NCI-H510A (cell line): ENCODE data around the gene LRP5.
"Not testable (repeated sequence)": the region's sequence is repeated elsewhere in the genome, so short reads cannot be mapped to it uniquely, and the experiment has no call there.

ENCODE experiments used
- DNase-seq: peaks from one replicate; lab custom pipeline; 2025; lab: John Stamatoyannopoulos, UW

Gene LRP5

DNA sequence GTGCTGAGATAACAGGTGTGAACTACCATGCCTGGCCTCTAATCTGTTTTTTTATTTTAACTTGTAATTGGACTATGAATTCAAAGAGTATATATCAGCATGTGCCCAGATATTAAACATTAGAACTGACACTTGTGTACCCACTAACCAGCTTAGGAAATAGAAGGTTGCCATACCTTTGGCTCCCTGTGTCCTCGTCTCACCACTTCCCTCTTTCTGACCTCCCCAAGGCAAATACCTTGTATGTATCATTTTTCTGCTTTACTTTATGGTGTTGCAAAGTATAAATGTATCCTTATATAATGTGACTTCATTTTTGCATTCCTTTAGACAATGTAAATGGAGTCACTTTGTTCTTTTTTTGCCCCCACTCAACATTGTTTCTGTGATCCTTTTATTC is 157.3 kb downstream of the LRP5 start:
- no peak for DNase-seq

- DNase-seq: no peak
Observed at GRCh38 chr11:68470304-68470811, 158.0 kb downstream of the LRP5 start.

- DNase-seq: no peak
Observed at GRCh38 chr11:68471360-68472340, 159.3 kb downstream of the LRP5 start.

DNA sequence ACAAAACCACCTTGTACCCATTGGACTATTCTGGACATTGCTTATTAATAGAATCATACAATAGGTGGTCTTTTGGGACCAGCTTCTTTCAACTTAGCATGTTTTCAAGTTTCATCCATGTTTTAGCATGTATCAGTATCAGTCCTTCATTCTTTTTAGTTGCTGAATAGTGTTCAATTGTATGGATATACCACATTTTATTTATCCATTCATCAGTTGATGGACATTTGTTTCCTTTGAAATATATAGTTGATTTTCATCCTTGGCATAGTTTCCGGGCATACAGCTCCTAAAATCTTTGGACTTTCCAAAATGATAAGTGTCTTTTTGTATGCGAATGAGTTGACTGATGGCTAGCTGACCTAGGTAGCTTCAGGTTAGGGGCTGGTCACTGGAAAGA is 160.4 kb downstream of the LRP5 start:
- DNase-seq: no peak

DNA sequence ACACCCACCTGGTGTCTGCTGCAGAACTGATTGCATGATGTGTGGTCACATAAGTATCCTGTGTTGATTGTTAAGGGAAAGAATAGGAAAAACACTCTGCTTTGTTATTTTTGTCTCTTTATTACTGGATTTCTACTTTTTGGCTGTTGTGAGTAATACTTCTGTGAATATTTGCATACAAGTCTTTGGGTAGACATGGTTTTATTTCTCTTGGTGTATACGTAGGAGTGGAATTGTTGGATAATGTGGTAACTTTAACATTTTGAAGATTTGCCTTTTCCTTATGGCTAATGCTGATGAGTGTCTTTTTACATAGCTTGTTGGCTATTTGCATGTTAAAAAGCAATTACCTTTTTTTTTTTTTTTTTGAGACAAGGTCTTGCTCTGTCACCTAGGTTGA is 161.3 kb downstream of the LRP5 start:
- no peak for DNase-seq

DNA sequence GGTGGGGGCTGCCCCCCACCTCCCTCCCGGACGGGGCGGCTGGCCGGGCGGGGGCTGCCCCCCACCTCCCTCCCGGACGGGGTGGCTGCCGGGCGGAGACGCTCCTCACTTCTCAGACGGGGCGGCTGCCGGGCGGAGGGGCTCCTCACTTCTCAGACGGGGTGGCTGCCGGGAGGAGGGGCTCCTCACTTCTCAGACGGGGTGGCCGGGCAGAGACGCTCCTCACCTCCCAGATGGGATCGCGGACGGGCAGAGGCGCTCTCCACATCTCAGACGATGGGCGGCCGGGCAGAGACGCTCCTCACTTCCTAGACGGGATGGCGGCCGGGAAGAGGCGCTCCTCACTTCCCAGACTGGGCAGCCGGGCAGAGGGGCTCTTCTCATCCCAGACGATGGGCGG is 163.2 kb downstream of the LRP5 start:
- not testable (repeated sequence) for DNase-seq

DNA sequence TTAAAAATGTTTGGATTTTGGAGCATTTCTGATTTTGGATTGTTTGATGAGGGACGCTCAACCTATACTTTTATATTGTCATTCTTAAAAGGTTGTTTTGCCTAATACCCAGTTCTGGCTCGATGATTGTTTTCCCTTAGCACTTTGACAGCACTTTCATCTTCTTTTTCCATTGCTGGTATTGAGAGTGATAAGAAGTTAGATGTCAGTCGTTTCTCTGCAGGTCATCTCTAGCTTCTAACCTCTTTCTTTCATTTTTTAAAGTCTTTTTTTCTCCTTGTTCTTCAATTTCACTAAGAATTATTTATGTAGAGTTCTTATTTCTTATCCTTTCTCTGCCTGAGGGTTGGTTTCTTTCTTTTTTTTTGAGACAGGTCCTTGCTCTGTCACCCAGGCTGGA is 167.0 kb downstream of the LRP5 start:
- no peak for DNase-seq

DNA sequence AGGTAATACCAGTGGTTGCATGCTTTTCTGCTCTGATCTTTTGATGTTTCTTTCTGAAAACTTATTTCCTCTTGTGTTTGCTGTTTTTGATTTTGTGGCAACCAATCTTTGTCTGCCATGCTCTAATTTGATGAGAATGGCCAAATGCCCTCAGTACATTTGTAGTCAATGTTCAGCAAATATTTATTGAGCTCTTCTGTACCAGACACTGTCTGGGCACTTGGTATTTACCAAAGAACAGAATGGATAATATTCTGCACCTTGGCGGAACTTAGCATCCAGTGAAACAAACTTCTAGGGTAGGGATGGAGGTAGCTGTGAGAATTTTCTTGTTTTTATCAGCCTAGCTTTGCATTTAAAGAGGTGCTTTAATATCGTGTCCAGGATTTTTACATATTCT is 167.8 kb downstream of the LRP5 start:
- no peak for DNase-seq

DNA sequence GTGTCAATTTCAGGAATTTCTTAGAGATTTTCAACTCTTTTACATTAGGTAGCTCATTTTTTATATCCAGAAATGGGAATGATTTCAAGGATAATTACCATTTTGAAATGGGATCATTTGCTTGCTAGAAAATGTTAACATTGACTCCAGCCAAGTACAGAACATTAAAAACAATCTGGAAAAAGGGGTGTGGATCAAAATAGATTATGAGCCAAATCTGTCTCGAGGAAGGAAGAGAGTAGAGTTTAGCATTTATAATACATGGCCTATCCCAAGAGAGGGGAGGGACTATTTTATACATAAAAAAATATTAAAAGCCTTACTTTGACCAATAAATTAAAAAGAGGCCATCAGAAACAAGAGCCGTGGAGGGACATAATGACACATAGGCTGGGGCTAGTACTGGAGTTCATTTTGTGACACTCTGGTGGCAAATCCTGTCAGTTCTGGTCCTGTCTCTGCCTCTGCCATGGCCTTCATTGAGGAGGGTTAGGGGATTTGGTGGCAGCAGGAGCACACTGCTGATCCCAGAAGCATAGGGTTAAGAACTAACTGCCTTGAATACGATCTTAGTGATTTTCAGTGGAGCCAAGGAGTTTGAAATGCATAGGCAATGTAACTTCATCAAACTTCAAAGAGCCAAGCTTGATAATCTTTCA is 168.6 kb downstream of the LRP5 start:
- no peak for DNase-seq

GRCh38 chr11:68481579-68482240 is 169.3 kb downstream of the LRP5 start:
- DNase-seq: no peak

GRCh38 chr11:68488623-68489022 is 176.2 kb downstream of the LRP5 start:
- no peak for DNase-seq

DNA sequence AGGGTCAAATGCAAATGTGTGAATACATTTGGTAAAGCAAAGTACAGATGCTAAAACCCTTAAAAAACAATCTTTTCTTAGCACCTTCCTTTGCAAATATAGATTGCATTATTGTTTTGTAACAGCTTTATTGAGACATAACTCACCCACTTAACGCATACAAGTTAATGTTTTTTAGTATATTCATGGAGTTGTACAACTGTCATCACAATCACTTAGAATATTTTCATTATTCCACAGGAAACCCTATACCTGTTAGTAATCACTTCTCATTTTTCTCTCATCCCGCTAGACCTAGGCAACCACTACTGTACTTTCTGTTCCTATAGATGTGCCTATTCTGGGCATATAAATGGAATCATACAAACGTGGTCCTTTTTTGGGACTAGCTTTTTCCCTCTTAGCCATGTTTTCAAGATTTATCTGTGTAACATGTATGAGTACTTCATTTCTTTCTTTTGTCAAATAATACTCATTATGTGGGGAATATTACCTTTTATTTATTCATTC is 182.9 kb downstream of the LRP5 start:
- DNase-seq: no peak

DNA sequence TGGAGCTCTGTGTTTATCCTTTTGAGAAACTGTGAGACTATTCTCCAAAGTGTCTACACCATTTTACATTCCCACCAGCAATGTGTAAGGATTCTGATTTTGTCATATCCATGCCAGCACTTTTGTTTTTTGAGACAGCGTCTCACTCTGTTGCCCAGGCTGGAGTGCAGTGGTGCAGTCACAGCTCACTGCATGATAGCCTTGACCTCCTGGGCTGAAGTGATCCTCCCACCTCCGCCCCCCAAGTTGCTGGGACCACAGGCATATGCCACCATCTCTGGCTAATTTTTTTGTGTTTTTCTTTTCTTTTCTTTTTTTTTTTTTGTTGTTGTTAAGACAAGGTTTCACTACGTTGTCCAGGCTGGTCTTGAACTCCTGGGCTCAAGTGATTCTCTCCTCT is 183.5 kb downstream of the LRP5 start:
- no peak for DNase-seq

- no peak for DNase-seq
Observed at GRCh38 chr11:68497761-68498160, 185.4 kb downstream of the LRP5 start.

DNA sequence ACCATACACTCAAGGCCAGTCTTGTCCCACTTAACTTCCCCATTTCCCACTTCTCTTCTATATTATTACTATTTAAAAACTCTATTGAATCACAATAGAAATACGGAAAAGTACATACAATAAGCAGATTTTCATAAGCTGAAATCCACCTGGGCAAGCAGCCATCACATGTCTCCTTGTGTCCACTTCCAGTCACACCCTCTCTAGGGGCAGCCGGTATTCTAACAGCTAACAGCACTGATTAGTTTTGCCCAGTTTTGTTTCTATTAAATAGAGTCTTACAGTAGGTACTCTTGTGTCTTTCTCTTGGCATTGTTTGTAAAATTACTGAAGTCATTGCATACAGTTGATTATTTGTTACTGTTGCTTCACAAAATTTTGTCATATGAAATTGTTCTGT is 185.9 kb downstream of the LRP5 start:
- no peak for DNase-seq
